ENCODE measurements around the gene VPS25.

VPS25 gene

GRCh38 chr17:42795465-42795864 is 22.2 kb downstream of the VPS25 start:
- H3K36me3 ChIP-seq, result peaks cover 21% of the 10 kb centered on the region
- no peak overlapping the region for H3K9ac ChIP-seq
- no peaks in the 10 kb centered on the region for H3K27me3 ChIP-seq
- H3K4me1 ChIP-seq, result peaks cover 21% of the 10 kb centered on the region
- no peaks in the 10 kb centered on the region for H3K9me3 ChIP-seq
- no peak overlapping the region for H3K4me2 ChIP-seq
- H3K27ac ChIP-seq, result no peak overlapping the region
- no peak overlapping the region for H3K4me3 ChIP-seq
- no peak for TF ChIP-seq Cebpa-rat (IDR thresholded peaks at IDR 0.05)
- H4K20me1 ChIP-seq, result no peaks in the 10 kb centered on the region

- no peak for TF ChIP-seq Cebpa-rat (IDR thresholded peaks at IDR 0.05)
Observed at GRCh38 chr17:42796066-42796758, 23.0 kb downstream of the VPS25 start.

DNA sequence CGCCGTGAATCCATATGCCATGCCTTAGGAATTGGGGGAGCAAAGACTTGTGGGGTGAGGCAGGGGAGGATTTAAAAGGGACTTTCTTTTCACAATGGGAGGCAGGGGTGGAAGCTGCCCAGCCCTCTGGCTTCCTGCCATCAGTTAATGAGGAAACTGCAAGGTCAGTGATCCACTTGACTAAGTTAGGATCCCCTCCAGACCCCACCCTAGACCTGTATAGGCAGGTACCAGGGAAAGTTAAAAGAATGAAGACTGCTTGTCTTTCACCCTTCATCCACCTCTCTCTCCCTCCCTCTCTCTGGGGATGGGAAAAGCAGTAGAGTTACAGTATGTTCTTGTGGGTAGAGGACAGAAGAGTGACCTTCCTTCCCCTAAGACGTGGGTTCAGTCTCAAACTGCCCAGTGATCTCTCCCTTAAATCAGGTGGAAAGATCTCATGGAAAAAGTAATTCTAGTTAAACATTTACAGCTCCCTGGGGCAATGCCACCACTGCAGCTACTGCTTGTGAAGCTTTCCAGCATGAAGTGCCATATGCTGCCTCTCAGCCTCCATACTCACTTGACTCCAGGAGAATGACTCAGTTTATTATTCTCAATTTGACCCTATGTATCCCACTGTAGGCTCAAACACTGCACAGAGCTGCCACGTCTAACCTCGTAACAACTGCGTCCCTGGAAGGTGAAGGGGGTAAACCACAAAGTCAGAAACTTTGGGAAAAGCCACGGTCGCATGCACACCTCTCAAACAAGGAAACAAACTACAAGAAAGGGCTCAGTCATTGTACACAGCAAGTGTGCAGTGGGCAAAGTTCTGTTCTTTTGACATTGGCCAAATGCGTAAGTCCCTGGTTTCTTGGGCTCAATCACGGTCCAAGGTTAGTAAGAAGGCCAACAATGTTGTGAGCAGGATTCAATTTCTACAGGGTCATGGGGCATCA is 24.1 kb downstream of the VPS25 start:
- Histone ChIP-seq H3K27me3 (no peaks in the 10 kb centered on the region), H3K9ac (peak overlapping the region; percentile 85), H3K4me2 (peak overlapping the region; percentile 98), H3K4me1 (peaks cover 21% of the 10 kb centered on the region), H3K9me3 (no peaks in the 10 kb centered on the region), H3K27ac (0 out of 2 replicates have a peak overlapping the region, but pooled peaks have one; percentile 69), H4K20me1 (no peaks in the 10 kb centered on the region), H3K4me3 (peak overlapping the region; percentile 85), H3K36me3 (peaks cover 21% of the 10 kb centered on the region)
- TF ChIP-seq Cebpa-rat (IDR thresholded peaks at IDR 0.05), result no peak

More at GRCh38 chr17:42796066-42796758, 23.0 kb downstream of the VPS25 start:
- Histone ChIP-seq H3K9ac (no peak overlapping the region), H4K20me1 (no peaks in the 10 kb centered on the region), H3K4me2 (no peak overlapping the region), H3K27me3 (no peaks in the 10 kb centered on the region), H3K27ac (no peak overlapping the region), H3K4me3 (no peak overlapping the region), H3K36me3 (peaks cover 21% of the 10 kb centered on the region), H3K4me1 (peaks cover 21% of the 10 kb centered on the region), H3K9me3 (no peaks in the 10 kb centered on the region)

- peaks cover 21% of the 10 kb centered on the region for H3K4me1 ChIP-seq
- no peaks in the 10 kb centered on the region for H3K27me3 ChIP-seq
- TF ChIP-seq Cebpa-rat (IDR thresholded peaks at IDR 0.05), result no peak
- no peaks in the 10 kb centered on the region for H4K20me1 ChIP-seq
- H3K9ac ChIP-seq, result peak overlapping the region; percentile 85
- H3K9me3 ChIP-seq, result no peaks in the 10 kb centered on the region
- peak overlapping the region; percentile 85 for H3K4me3 ChIP-seq
- peak overlapping the region; percentile 69 for H3K27ac ChIP-seq
- peaks cover 21% of the 10 kb centered on the region for H3K36me3 ChIP-seq
- peak overlapping the region; percentile 98 for H3K4me2 ChIP-seq
Observed at GRCh38 chr17:42798011-42798382, 24.7 kb downstream of the VPS25 start.

GRCh38 chr17:42798383-42799380 is 25.4 kb downstream of the VPS25 start, which contains the start of the genes CNTD1 and COA3:
CNTD1 (plus strand) TSS chr17:42798861; CDS start chr17:42799068, 207 bp downstream.
COA3 (minus strand) TSS chr17:42798704; CDS start chr17:42798681, 23 bp downstream.
- H3K4me3 ChIP-seq, result peak within 1 kb of the TSS; percentile 85
- H3K27me3 ChIP-seq, result no peaks in the 10 kb centered on the region
- H3K36me3 ChIP-seq, result peaks cover 21% of the 10 kb centered on the region
- peak within 1 kb of the TSS; percentile 85 for H3K9ac ChIP-seq
- H3K9me3 ChIP-seq, result no peaks in the 10 kb centered on the region
- no peak for TF ChIP-seq Cebpa-rat (IDR thresholded peaks at IDR 0.05)
- H4K20me1 ChIP-seq, result no peaks in the 10 kb centered on the region
- H3K4me1 ChIP-seq, result peaks cover 21% of the 10 kb centered on the region
- peak within 1 kb of the TSS; percentile 69 for H3K27ac ChIP-seq
- H3K4me2 ChIP-seq, result peak within 1 kb of the TSS; percentile 98

- Histone ChIP-seq H3K9ac (no peak overlapping the region), H3K27me3 (no peaks in the 10 kb centered on the region), H3K4me3 (no peak overlapping the region), H3K9me3 (no peaks in the 10 kb centered on the region), H3K4me2 (no peak overlapping the region), H3K36me3 (0 out of 2 replicates have a peak, but pooled peaks cover 4% of the 10 kb centered on the region), H3K27ac (no peak overlapping the region), H3K4me1 (peaks cover 5% of the 10 kb centered on the region; the same call in 1 of the 2 replicates), H4K20me1 (no peaks in the 10 kb centered on the region)
- TF ChIP-seq Cebpa-rat (IDR thresholded peaks at IDR 0.05), result no peak
Observed at GRCh38 chr17:42803074-42803883, 30.0 kb downstream of the VPS25 start.

GRCh38 chr17:42804918-42805367 is 31.7 kb downstream of the VPS25 start:
- H3K4me2 ChIP-seq, result no peak overlapping the region
- H3K9me3 ChIP-seq, result no peaks in the 10 kb centered on the region
- no peaks in the 10 kb centered on the region for H3K4me1 ChIP-seq
- no peaks in the 10 kb centered on the region for H4K20me1 ChIP-seq
- no peaks in the 10 kb centered on the region for H3K27me3 ChIP-seq
- TF ChIP-seq Cebpa-rat (IDR thresholded peaks at IDR 0.05), result no peak
- no peak overlapping the region for H3K27ac ChIP-seq
- peaks cover 21% of the 10 kb centered on the region for H3K36me3 ChIP-seq
- H3K9ac ChIP-seq, result no peak overlapping the region
- H3K4me3 ChIP-seq, result no peak overlapping the region

DNA sequence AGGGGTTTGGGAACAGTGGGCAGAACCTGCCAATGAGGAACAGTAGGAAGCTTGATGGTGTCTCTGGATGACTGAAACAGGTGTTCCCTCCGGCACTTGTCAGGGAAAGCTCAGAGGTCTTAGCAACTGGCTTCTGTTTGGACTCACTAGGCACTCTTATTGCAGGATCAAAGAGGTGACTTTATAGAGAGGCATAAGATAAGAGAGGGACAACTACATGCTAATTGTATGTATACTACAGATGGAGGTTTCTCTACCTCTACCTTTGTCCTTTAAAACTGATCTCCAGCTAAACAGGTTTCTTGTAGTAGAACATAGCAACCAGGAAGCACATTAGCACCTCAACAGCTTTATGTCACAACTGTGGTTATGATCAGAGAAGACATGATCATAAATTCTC is 33.0 kb downstream of the VPS25 start:
- Histone ChIP-seq H3K4me1 (no peaks in the 10 kb centered on the region), H3K4me2 (no peak overlapping the region), H3K9ac (no peak overlapping the region), H3K27ac (no peak overlapping the region), H3K36me3 (peaks cover 34% of the 10 kb centered on the region), H4K20me1 (no peaks in the 10 kb centered on the region), H3K9me3 (no peaks in the 10 kb centered on the region), H3K27me3 (no peaks in the 10 kb centered on the region), H3K4me3 (no peak overlapping the region)
- no peak for TF ChIP-seq Cebpa-rat (IDR thresholded peaks at IDR 0.05)

All from BLaER1 (cell line).